PC-3 (cell line): ENCODE results near the gene KCNG2. TPM values are rescaled to one million over a fixed set of nuclear protein-coding genes. Genes with fewer than 3 reads are reported as not detected.
A peak's percentile ranks its signal among the peaks of the same experiment; 100 is the strongest.

Experiments
- ATAC-seq: fragments of 200-7000 bp; cut with Tn5 transposase; 2 replicates; pipeline ENCODE4 v1.9.1; 2020; ENCODE audit warnings: mild to moderate bottlenecking, moderate library complexity
- BruUV-seq: library from RNA; stranded (reverse); fragments of 400-500 nt; replicated peaks from 2 replicates; lab custom pipeline; 2021; lab: Mats Ljungman, UMichigan
- CTCF ChIA-PET: fragments of 300-600 bp; sonication (Branson Sonifier 250); formaldehyde crosslinking; loops from one replicate; lab custom pipeline; 2022; ENCODE audit warnings: antibody characterized with exemption; lab: Charles Lee
- POLR2A ChIA-PET: fragments of 300-600 bp; sonication (Branson Sonifier 250); formaldehyde crosslinking; loops from one replicate; lab custom pipeline; 2022; ENCODE audit warnings: antibody characterized with exemption; ENCODE audit not compliant: unreplicated experiment; lab: Charles Lee
- DNase-seq: peaks from one replicate; pipeline ENCODE4 v3.0.0-alpha.2; 2015
- H2AFZ ChIP-seq: fragments of 300-600 bp; sonication (generic); 2 replicates; pipeline ENCODE4 v1.6.0; 2016; ENCODE audit warnings: antibody characterized with exemption, low read length
- H3F3A ChIP-seq: fragments of 300-600 bp; sonication (generic); one replicate; pipeline ENCODE4 v1.6.0; 2017; ENCODE audit warnings: antibody characterized with exemption, low read length, control low read depth, mild to moderate bottlenecking; ENCODE audit not compliant: unreplicated experiment
- H3K27ac ChIP-seq: fragments of 300-600 bp; sonication (generic); 2 replicates; pipeline ENCODE4 v1.5.1; 2016; ENCODE audit warnings: mild to moderate bottlenecking, low read length
- H3K27me3 ChIP-seq: fragments of 300-600 bp; sonication (generic); 2 replicates; pipeline ENCODE4 v1.6.1; 2016; ENCODE audit warnings: low read length, mixed read lengths
- H3K36me3 ChIP-seq: fragments of 300-600 bp; sonication (generic); 2 replicates; pipeline ENCODE4 v1.6.1; 2016; ENCODE audit warnings: low read depth, mixed run types, low read length, mixed read lengths
- H3K4me1 ChIP-seq: fragments of 300-600 bp; sonication (generic); 2 replicates; pipeline ENCODE4 v1.5.1; 2016; ENCODE audit warnings: low read length; ENCODE audit not compliant: insufficient read depth
- H3K4me2 ChIP-seq: fragments of 300-600 bp; sonication (generic); 2 replicates; pipeline ENCODE4 v1.6.0; 2016; ENCODE audit warnings: low read length
- H3K4me3 ChIP-seq: fragments of 300-600 bp; sonication (generic); 2 replicates; pipeline ENCODE4 v1.5.1; 2016; ENCODE audit warnings: mild to moderate bottlenecking, low read length, mixed read lengths
- H3K79me2 ChIP-seq: fragments of 300-600 bp; sonication (generic); 2 replicates; pipeline ENCODE4 v1.6.1; 2017; ENCODE audit warnings: low read length, mixed read lengths
- H3K9ac ChIP-seq: fragments of 300-600 bp; sonication (generic); 2 replicates; pipeline ENCODE4 v1.6.0; 2016; ENCODE audit warnings: mild to moderate bottlenecking, low read length
- H3K9me2 ChIP-seq: fragments of 300-600 bp; sonication (generic); replicated peaks from 2 replicates; pipeline ENCODE4 v1.6.1; 2016; ENCODE audit warnings: mixed run types, low read length, mixed read lengths
- H3K9me3 ChIP-seq: fragments of 300-600 bp; sonication (generic); 2 replicates; pipeline ENCODE4 v1.6.1; 2016; ENCODE audit warnings: low read length, mixed read lengths
- H4K20me1 ChIP-seq: fragments of 300-600 bp; sonication (generic); 2 replicates; pipeline ENCODE4 v1.6.1; 2016; ENCODE audit warnings: low read length, mixed read lengths
- EZH2 ChIP-seq: fragments of 300-600 bp; sonication (generic); IDR thresholded peaks from one replicate; pipeline ENCODE4 v1.6.1; 2017; ENCODE audit warnings: antibody characterized with exemption, mild to moderate bottlenecking, low read length; ENCODE audit not compliant: unreplicated experiment
- EZH2phosphoT487 ChIP-seq: fragments of 300-600 bp; sonication (generic); IDR thresholded peaks from 2 replicates; pipeline ENCODE4 v1.6.1; 2018; ENCODE audit warnings: mild to moderate bottlenecking, antibody characterized with exemption, low read length, borderline replicate concordance
- intact Hi-C: fragments of 100-400 bp; cut with micrococcal nuclease; formaldehyde crosslinking; loops from 2 replicates; pipeline ENCODE4 v1.9.0; 2023
- total RNA-seq: library from RNA; depleted of rRNA; stranded (reverse); fragments of >200 nt; gene quantifications from 2 replicates; pipeline ENCODE4 v1.2.3, GENCODE V29; 2014
- TF ChIP-seq, protein P1 (sequence below): fragments of 300-600 bp; sonication (generic); conservative IDR thresholded peaks from 2 replicates; pipeline ENCODE4 v1.5.1; 2017; ENCODE audit warnings: antibody characterized with exemption, low read depth, mild to moderate bottlenecking, low read length

Gene KCNG2
- total RNA-seq, 1 experiment from 2014 or later, result not detected

DNA sequence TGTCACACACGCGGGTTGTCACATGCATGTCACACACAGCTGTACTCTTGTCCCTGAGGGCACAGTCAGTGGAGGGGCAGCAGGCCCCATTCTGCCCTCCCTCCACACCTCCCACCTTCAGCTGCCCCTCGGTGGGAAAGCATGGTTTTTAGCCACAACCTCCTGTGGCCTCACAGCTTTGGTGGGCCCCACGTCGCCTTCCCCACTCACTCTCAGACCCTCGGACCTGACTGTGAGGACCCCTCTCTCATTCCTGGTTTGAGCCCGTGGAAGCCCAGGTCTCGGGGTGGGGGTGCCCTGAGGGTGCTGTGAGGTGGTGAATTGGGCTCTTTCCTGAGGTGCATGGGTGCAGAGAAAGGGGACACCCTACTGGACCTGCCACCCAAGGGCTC lies 19.9 kb downstream of the KCNG2 start:
- Histone ChIP-seq H4K20me1 (no peaks in the 10 kb centered on the region), H3K9me3 (no peaks in the 10 kb centered on the region), H3K9ac (no peak overlapping the region), H3K36me3 (no peaks in the 10 kb centered on the region), H3K79me2 (no peaks in the 10 kb centered on the region), H3K4me1 (peaks cover 5% of the 10 kb centered on the region; the same call in 1 of the 2 replicates), H3K9me2 (no peaks in the 10 kb centered on the region), H3K27ac (no peak overlapping the region), H3F3A (no peaks in the 10 kb centered on the region), H3K4me3 (no peak overlapping the region), H3K27me3 (peaks cover 21% of the 10 kb centered on the region; the same call in 1 of the 2 replicates), H3K4me2 (no peak overlapping the region), H2AFZ (no peak overlapping the region)
- no TSS peak for BruUV-seq
- intact Hi-C loops, result no loop called here
- ChIA-PET CTCF (no interaction called here), POLR2A (no interaction called here)
- DNase-seq (no peak), ATAC-seq (no peak)
- TF ChIP-seq, protein P1, sequence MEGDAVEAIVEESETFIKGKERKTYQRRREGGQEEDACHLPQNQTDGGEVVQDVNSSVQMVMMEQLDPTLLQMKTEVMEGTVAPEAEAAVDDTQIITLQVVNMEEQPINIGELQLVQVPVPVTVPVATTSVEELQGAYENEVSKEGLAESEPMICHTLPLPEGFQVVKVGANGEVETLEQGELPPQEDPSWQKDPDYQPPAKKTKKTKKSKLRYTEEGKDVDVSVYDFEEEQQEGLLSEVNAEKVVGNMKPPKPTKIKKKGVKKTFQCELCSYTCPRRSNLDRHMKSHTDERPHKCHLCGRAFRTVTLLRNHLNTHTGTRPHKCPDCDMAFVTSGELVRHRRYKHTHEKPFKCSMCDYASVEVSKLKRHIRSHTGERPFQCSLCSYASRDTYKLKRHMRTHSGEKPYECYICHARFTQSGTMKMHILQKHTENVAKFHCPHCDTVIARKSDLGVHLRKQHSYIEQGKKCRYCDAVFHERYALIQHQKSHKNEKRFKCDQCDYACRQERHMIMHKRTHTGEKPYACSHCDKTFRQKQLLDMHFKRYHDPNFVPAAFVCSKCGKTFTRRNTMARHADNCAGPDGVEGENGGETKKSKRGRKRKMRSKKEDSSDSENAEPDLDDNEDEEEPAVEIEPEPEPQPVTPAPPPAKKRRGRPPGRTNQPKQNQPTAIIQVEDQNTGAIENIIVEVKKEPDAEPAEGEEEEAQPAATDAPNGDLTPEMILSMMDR, result no peak
- TF ChIP-seq EZH2phosphoT487, result no peak
- TF ChIP-seq EZH2, result no peak

DNA sequence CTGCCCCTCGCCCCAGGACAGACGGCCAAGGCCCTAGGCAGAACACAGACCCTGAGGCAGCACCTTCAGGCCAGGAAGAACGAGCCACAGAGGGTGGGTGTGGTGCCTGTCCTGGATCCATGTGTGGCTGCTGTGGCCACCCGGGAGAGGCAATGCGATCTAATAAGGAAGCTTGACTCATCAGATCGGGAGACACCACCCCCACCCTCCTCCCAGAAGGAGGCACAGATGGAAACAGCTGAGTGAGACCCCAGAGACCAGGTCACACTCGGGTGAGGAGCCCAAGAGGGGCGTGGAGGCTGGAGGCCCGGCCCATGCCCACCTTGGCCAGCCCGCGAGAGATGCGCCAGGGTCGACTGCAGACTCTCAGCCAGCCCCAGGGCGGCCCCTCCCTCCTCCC lies 20.3 kb downstream of the KCNG2 start:
- Histone ChIP-seq H2AFZ (no peak overlapping the region), H3K9me2 (no peaks in the 10 kb centered on the region), H3K9ac (no peak overlapping the region), H3K36me3 (no peaks in the 10 kb centered on the region), H3K4me3 (no peak overlapping the region), H3K27me3 (peaks cover 21% of the 10 kb centered on the region; the same call in 1 of the 2 replicates), H3F3A (no peaks in the 10 kb centered on the region), H4K20me1 (no peaks in the 10 kb centered on the region), H3K27ac (no peak overlapping the region), H3K4me2 (no peak overlapping the region), H3K79me2 (no peaks in the 10 kb centered on the region), H3K9me3 (no peaks in the 10 kb centered on the region), H3K4me1 (peaks cover 5% of the 10 kb centered on the region; the same call in 1 of the 2 replicates)
- CTCF ChIA-PET, result no interaction called here
- intact Hi-C loops, result no loop called here
- POLR2A ChIA-PET, result no interaction called here
- DNase-seq (peak; percentile 21), ATAC-seq (peak; percentile 76)
- BruUV-seq, result no TSS peak
- TF ChIP-seq EZH2 (no peak), EZH2phosphoT487 (no peak)
- TF ChIP-seq, protein P1, result no peak

DNA sequence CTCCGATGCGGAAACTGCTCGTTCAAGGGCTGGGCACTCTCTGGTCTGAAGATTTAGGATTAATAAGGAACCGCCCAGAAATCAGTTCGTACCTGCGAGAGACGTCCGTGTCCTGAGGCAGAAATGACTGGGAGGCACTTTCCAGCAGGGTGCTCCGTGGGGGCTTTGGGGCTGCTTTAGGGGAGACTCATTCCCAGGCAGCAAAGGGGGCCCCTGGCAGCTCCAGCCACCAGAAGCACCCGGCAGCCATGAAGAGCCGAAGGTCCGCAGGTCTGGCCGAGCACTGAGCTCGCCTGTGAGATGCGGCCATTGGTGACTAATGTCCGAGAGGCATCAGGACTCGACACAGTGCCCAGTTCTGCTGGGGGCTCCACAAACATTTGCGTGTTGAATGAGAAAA lies 20.9 kb downstream of the KCNG2 start:
- no peaks in the 10 kb centered on the region for H3F3A ChIP-seq
- H3K4me2 ChIP-seq, result no peak overlapping the region
- no peak overlapping the region for H3K9ac ChIP-seq
- no peak overlapping the region for H3K27ac ChIP-seq
- peaks cover 5% of the 10 kb centered on the region; the same call in 1 of the 2 replicates for H3K4me1 ChIP-seq
- POLR2A ChIA-PET, result no interaction called here
- H4K20me1 ChIP-seq, result no peaks in the 10 kb centered on the region
- no peaks in the 10 kb centered on the region for H3K9me2 ChIP-seq
- ATAC-seq (no peak), DNase-seq (no peak)
- H3K79me2 ChIP-seq, result no peaks in the 10 kb centered on the region
- no peaks in the 10 kb centered on the region for H3K9me3 ChIP-seq
- CTCF ChIA-PET, result no interaction called here
- intact Hi-C loops, result no loop called here
- no TSS peak for BruUV-seq
- H3K4me3 ChIP-seq, result no peak overlapping the region
- no peaks in the 10 kb centered on the region for H3K36me3 ChIP-seq
- no peak overlapping the region for H2AFZ ChIP-seq
- peaks cover 16% of the 10 kb centered on the region; the same call in 1 of the 2 replicates for H3K27me3 ChIP-seq
- TF ChIP-seq EZH2, result no peak
- TF ChIP-seq, protein P1, result no peak
